Stimulated activated naive CD4-positive, alpha-beta T cell treated with Interleukin-2 at 50 U/mL for 16 hours (primary cell): Measurements from ENCODE around the gene ATIC.
"Not testable (repeated sequence)": the region's sequence is repeated elsewhere in the genome, so short reads cannot be mapped to it uniquely, and the experiment has no call there.

ENCODE experiments used
- DNase-seq: peaks from one replicate; lab custom pipeline; 2025; lab: John Stamatoyannopoulos, UW

Gene ATIC

DNA sequence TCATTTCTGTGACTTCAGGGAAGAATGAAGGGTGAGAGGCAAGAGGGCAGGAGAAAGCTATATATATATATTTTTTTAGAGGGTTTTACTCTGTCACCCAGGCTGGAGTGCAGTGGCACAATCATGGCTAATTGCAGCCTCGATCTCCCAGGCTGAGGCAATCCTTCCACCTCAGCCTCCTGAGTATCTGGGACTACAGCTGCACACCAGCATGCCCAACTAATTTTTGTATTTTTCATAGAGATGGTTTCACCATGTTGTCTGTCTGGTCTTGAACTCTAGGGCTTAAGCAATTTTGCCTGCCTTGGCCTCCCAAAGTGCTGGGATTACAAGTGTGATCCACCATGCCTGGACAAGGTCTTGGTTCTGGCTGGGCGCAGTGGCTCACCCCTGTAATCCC is 3.4 kb downstream of the ATIC start:
- no peak for DNase-seq

DNA sequence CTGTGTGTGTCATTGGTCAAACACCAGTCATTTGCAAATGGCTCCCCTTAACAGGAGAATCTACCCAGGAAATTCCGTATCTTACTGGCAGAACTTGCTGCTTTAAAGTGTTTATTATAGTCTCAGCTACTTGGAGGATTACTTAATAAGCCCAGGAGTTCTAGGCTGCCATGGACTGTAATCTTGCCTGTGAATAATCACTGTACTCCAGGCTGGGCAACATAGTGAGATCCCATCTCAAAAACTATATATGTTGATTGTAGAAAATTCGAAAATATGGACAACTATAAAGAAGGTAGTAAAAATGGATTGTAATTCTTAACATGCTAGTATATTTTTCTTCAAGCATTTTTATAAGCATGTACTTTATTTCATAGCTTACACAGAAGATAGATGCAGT is 4.5 kb downstream of the ATIC start:
- no peak for DNase-seq

DNA sequence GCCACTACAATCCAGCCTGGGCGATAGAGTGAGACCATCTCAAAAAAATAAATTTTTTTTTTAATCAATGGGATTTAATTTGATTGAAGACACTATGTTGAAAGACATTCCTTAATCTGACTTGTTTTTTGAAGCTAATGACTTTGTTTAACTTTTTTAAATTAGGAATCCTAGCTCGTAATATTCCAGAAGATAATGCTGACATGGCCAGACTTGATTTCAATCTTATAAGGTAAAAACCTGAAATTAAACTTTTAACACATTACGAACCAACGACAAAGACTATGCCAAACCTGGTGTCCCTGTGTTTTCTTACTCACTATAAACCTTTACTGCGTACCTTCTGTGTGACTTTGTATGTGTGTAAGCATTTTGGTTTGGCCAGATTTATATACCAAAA is 7.6 kb downstream of the ATIC start:
- no peak for DNase-seq

DNA sequence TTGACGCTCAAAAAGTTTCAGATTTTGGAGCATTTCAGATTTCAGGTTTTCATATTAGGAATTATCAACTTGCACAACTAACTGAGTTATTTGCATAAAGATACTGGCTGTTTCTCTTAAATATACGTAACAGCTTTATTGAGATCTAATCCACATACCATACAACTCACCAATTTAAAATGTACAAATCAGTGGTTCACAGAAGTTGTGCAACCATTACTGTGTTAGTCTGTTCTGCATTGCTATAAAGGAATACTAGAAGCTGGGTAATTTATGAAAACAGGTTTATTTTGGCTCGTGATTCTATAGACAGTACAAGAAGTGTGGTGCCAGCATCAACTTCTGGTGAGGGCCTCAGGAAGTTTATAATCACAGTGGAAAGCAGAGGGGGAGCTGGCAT is 8.2 kb downstream of the ATIC start:
- no peak for DNase-seq

DNA sequence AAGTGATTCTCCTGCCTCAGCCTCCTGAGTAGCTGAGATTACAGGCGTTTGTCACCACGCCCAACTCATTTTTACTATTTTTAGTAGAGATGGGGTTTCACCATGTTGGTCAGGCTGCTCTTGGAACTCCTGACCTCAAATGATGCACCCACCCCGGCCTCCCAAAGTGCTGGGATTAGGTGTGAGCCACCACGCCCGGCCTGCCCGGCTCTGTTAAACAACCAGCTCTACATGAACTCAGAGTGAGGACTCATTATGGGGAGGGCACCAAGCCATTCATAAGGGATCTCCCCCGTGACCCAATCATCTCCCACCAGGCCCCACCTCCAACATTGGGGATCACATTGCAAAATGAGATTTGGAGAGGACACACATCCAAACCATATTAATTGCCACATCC is 8.8 kb downstream of the ATIC start:
- DNase-seq: no peak

DNA sequence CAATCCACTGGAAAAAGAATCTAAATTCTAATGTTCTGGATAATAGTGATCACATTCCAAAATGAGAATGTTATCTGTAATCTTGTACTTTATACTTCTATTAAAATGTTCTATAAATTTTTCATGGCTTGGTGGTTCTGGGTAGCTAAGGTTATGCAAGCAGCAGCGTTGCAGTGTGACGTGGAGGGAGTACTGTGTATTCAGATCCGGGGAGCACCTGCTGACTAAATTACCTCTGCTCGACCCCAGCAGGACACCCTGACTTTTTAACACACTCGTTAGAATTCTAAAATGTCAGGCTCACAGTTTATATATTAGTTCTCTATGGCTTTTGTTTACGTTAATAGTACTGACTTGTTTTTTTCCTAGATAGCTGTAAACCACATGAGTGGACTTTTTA is 13.0 kb downstream of the ATIC start:
- no peak for DNase-seq

DNA sequence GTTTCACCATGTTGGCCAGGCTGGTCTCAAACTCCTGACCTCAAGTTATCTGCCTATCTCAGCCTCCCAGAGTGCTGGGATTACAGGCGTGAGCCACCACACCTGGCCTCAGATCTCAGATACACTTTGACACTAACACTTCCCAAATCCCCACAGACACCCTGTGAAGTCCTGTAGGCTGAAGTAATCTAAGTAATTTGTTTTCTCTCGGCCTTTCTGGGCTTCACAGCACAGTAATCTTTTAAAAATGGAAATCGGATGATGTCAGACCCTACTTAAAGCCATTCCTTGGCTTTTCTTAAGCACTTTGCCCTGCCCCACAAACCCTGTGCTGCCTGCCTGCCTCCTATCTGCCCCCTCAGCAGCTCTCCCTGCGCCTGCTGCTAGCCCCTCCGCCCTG is 16.2 kb downstream of the ATIC start:
- DNase-seq: no peak

DNA sequence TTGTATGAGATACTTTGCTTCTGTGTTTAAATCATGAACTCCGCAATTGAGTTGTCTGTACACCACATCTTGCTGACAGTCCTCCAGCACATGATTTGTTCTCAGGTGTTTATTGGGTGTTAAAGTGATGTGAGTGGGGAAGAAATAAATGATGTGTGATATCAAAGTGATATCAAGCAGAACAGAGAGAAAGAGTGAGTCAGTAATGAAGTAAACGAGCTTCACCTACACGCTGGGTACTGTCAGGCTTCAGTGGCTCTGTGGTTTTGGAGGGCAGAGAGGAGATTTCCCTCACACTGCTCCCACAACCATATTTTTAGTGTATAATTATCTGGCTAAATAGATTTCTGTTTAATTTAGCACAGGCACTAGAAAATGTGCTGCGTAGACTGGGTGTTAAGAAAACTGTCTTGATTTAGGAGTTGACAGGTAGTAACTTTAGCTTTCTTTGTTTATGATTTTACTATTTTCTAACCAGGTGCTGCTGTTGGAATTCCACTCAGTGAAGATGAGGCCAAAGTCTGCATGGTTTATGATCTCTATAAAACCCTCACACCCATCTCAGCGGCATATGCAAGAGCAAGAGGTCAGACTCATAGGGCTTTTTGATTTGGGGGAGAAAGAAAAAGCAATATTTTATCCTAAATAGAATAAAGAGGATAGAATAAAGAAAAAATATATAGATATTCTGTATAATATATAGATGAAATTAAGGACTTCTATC is 21.2 kb downstream of the ATIC start:
- DNase-seq: no peak

DNA sequence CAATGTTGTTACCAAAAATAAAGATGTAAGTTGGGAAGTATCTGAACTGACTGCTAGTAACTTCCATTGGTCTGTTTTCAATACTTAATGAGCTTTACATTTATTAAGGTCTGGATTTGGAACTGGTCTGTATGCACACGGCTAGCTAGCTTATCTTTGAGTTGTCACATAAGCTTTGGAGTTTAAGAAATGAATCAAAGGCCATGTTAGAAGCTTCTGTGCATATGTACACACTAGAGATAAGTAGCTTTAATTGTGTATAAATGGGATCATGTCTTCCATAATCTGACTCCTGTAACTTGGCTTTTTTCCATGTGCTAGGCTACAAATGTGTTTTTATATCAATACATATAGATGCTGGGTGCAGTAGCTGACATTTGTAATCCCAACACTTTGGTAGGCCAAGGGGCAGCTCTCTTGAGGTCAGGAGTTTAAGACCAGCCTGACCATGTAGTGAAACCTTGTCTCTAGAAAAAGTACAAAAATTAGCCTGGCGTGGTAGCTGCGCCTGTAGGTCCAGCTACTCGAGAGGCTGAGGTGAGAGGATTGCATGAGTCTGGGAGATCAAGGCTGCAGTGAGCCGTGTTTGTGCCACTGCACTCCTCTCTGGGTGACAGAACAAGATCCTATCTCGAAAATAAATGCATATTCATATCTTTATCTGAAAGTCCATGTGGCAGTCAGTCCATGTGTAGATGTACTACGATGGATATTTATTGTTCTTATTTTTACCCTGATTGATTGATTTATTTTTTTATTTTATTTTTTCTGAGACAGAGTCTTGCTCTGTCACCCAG is 27.2 kb downstream of the ATIC start:
- no peak for DNase-seq

DNA sequence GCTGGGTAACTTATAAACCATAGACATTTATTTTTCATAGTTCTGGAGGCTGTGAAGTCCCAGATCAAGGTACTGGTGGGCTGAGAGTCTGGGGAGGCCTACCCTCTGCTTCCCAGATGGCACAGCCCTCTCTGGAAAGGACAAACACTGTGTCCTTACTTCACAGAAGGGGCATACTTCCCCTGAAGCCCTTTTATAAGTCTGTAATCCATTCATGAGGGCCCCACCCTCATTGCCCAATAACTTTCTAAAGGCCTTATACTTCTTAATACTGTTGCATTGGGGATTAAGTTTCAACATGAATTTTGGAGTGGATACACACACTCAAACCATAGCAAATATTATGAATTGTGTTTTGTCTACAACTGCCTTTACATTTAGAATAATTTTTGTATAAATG is 36.0 kb downstream of the ATIC start:
- DNase-seq: no peak

DNA sequence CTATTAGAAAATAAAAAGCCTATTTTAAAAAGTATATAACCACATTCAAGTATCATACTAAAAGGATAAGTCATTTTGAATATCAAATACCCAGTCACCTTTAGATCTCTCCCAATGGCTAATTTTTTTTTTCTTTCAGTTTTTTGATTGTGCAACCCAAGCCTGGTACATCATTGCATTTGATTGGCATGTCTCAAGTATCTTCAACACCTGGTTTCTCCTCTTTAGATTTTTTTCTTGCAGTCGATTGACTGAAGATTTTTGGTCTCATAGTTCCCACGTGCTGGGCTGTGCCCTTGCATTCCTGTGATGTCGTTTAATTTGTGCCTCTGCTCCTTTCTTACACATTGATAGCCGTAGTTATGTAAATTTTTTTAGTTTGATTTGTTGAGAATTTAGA is 40.7 kb downstream of the ATIC start:
- no peak for DNase-seq

DNA sequence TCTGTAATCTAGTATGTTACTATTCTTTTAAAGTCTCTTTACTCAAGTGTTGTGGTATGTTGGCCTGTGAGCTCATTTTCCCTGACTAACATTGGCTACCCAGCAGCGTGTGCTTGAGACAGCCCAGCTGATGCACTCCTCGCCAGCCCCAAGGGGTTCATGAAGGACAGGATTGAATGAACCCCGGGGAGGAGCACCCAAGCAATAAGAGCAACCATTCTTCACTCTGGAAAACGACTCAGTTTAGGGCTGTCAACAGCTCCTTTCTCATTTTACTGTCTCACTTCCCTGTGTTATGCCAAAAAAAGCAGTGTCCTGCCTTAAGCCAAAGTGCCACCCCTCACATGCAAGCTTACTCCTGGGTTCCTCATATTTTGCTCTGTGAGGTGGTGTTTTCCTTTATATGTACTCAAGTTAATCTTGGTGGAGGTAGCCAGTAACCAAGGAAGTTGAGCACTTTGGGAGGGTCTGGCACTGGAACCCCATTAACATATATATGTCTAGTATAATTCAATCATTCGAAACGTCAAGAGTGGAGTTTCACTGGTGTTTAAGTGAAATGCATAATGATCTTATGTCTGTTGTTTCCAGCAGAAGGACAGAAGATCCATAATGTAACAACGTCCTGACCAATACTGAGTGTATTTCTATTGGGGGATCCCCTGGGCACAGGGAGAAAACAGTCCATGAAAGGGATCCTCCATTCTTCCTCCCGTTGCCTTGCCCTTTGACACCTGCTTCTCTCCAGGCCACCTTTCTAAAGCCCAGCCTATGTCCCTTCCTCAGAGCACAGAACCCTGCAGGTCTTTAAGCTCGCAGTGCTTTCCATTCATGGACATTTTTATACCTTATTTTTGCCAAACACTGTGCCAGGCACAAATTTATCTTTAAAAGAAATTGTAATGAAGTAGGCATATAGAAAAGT is 43.2 kb downstream of the ATIC start:
- DNase-seq: no peak

DNA sequence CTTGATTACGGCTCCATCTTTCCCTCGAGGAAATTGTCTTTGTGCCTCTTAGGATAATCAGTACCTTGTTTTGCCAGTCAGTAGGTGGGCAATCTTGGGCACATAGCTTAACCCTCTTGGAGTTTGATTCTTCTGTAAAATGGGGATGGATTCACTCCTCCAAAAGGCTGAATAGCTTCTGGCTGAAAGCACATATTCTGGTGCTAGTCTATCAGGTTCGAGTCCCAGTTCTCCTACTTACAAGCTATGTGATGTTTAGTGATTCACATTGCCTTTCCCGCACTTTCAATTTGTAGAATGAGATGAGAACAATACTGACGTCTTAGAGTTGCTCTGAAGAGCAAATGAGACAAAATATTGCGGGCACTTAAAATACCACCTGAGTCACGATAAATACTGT is 43.9 kb downstream of the ATIC start:
- DNase-seq: no peak

DNA sequence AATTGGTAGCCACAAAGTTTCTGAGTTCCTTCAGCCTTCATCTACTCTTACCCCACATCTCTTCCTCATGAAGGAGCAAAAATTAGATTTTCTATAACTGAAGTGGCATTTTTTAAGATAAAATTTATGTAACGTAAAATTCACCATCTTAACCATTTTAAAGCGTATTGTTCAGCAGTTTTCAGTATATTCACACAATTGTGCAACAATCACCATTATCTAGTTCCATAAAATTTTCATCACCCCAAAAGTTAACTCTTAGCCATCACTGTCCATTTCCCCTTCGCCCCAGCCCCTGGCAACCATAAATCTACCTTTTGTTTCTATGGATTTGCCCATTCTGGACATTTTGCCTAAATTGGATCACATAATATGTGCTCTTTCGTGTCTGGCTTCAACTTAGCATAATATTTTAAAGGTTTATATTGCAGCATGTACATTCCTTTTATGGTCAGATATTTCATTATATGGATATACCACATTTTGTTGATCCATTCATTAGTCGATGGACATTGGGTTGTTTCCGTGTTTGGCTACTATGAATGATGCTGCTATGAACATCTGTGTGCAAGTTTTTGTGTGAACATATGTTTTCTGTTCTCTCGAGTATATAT is 44.6 kb downstream of the ATIC start:
- no peak for DNase-seq

DNA sequence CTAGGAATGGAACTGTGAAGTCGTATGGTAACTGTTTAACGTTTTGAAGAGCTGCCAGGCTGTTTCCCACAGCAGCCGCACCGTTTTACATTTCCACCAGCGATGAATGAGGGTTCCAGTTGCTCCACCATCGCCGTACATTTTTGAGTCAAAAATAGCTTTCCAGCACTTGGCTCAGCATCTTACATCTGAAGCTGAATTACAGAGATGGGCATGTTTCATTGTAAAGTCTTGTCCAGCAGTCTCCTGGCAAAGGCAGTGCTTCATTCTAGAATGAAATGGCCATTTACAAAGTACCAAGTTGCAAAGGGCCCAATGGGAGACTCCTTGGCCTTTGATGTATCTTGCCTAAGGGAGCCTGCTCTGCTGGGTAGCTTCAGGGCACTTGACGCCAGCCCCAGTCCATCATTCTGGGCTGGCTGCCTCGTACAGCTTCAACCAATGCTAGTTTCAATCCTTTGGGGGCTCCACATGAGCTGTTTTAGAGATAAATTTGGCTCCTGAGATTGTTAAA is 45.1 kb downstream of the ATIC start:
- no peak for DNase-seq

DNA sequence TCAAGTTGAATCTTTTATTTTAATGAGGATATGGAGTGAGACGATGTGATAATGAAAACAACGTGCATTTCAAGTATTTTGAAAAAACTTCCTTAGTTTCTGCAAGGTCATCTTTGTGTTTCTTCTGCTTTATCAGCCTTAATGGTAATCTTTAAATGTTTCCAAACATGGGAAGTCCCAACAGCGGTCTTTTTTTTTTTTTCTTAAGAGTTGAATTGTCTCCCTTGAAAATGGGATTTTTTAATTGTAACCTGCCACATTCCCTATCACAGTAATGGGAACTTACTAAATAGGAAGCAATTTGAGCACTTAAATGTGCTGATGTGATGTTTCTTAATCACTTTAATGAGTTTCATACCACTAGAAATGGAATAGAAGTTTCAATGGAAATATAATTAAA is 45.8 kb downstream of the ATIC start:
- DNase-seq: no peak

DNA sequence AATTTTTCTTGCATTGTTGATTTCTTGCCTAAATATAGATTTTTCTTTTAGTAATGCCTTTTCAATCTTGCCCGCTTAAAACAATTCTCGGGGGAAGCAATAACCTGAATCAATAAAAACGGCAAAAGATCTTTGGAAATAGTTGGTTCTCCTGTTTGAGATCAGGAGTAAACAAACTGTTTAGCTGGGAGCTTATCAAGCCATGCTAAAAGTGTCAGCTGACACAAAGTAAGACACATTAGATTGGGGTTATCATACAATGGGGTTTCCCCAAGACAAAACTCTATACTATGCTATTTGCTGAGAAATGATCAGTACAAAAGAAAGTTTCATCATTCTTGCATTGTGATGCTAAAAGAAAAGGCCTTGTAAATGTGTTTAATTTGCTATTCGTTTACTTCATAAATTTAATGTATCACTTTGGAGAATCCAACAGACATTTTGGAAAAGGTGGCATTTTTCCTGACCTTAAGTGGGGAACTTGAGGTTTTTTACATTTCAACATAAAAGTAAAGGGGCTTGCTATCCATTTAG is 46.5 kb downstream of the ATIC start:
- DNase-seq: no peak

DNA sequence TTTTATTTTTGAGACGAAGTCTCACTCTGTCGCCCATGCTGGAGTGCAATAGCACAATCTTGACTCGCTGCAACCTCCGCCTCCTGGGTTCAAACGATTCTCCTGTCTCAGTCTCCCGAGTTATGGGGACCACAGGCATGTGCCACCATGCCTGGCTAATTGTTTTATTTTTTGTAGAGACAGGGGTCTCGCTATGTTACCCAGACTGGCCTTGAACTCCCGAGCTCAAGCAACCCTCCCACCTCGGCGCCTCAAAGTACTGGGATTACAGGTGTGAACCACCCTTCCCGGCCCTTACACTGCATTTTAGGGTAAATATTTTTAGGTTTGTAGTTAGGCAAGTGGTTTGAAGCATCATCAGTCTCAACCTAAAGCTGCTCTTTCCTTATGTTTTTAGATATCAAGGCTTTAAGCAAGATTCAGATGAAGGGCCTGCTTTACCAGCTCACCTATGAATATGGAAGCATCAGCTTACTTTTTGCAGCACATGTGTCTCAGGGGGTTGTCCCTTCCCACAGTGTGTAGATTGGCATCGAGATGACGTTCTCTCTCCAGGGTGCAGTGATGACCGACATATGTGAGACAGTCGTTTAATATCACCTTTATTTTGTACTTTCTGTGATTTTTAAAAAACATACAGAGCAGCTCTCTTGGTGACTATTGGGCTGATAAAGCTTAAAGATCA is 47.2 kb downstream of the ATIC start:
- DNase-seq: no peak

DNA sequence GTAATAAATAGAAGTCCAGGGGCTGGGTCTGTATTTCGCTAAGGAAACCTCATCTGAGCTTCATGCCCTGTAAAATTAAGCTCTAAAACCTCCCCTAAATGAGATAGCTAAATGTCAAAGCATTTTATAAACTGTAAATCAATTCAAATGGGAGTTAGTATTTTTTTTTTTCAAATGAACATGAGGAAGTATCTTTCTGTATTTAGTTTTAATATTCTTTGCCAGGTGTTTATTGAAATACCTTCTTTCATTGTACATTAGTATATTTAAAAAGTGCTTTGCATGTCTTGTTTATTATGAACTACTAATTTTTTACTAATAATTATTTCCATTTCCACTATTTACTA is 47.7 kb downstream of the ATIC start:
- no peak for DNase-seq

DNA sequence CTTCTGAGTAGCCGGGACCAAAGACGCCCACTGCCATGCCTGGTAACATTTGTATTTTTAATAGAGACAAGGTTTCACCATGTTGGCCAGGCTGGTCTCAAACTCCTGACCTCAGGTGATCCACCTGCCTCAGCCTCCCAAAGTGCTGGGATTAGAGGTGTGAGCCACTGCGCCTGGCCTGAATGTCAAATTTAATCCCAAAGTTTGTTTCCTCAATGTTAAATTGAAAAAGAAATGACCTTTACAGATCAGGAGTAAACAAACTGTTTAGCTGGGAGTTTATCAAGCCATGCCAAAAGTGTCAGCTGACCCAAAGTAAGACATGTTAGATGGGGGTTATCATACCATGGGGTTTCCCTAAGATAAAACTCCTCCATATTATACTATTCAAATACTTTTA is 48.2 kb downstream of the ATIC start:
- not testable (repeated sequence) for DNase-seq

DNA sequence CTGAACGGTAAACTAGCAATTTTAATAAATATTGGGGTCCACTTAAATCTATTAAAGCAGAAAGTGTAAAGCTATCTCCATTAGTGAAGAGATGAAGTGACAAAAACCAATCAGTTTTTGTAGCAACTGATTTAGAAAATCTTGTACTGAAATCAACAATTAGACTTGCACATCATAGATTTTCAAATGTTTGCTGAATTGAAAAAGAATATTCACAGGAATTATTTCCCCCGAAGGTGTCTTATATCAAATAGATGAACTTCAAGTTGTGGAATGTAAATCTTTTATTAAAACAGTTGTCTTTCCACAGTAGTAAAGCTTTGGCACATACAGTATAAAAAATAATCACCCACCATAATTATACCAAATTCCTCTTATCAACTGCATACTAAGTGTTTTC is 48.7 kb downstream of the ATIC start:
- DNase-seq: no peak
